Bronchial epithelial cell (primary cell): Measurements from ENCODE around the gene ADAM8. TPM values are rescaled to one million over a fixed set of nuclear protein-coding genes. Genes with fewer than 3 reads are reported as not detected.

Experiments used
- DNase-seq: peaks from one replicate; pipeline ENCODE4 v3.0.0-alpha.2; 2010; ENCODE audit warnings: low read depth
- FAIRE-seq: peaks from 2 replicates; lab custom pipeline; 2011; peaks lifted over from hg19 to GRCh38; lab: Jason Lieb, UNC
- H3K27me3 ChIP-seq: 2 replicates; pipeline ENCODE4 v1.5.1; 2011; ENCODE audit warnings: low read length; ENCODE audit not compliant: control insufficient read depth, insufficient read depth
- H3K36me3 ChIP-seq: 2 replicates; pipeline ENCODE4 v1.5.1; 2011; ENCODE audit warnings: low read length; ENCODE audit not compliant: control insufficient read depth, insufficient read depth
- H3K4me3 ChIP-seq: 2 replicates; pipeline ENCODE4 v1.5.1; 2011; ENCODE audit warnings: mild to moderate bottlenecking, low read depth, low read length, control low read depth
- total RNA-seq: library from RNA; depleted of rRNA; stranded (reverse); fragments of >200 nt; gene quantifications from 2 replicates; pipeline ENCODE4 v1.2.1, GENCODE V29; 2014
- TF ChIP-seq, protein P1 (sequence below): IDR thresholded peaks from 2 replicates; pipeline ENCODE4 v1.5.1; 2011; ENCODE audit warnings: mild to moderate bottlenecking, moderate library complexity, low read length, control low read depth, inconsistent platforms; ENCODE audit not compliant: insufficient read depth, severe bottlenecking

ADAM8 gene
- total RNA-seq, 1 donor from 2014 or later = 34.2 TPM

DNA sequence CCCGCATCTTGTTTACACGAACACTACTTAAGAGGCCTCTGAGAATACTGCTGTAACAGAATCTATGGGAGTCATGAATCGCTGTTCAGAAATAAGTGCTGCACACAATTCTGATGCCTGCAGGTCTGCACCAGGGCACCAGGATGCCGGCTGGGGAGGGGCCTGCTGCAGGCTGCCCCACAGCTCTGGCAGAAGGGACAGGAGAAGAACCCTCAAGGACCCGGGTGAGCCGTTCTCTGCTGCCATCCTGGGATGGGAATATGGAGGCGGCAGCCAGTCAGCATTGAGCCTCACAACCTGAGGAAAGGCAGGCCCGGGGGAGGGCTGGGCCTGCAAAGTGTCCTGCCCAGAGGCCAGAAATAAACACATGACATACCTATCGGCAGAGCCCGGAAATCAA, 20.8 kb upstream of the ADAM8 start:
- FAIRE-seq (no peak), DNase-seq (no peak)
- TF ChIP-seq, protein P1, sequence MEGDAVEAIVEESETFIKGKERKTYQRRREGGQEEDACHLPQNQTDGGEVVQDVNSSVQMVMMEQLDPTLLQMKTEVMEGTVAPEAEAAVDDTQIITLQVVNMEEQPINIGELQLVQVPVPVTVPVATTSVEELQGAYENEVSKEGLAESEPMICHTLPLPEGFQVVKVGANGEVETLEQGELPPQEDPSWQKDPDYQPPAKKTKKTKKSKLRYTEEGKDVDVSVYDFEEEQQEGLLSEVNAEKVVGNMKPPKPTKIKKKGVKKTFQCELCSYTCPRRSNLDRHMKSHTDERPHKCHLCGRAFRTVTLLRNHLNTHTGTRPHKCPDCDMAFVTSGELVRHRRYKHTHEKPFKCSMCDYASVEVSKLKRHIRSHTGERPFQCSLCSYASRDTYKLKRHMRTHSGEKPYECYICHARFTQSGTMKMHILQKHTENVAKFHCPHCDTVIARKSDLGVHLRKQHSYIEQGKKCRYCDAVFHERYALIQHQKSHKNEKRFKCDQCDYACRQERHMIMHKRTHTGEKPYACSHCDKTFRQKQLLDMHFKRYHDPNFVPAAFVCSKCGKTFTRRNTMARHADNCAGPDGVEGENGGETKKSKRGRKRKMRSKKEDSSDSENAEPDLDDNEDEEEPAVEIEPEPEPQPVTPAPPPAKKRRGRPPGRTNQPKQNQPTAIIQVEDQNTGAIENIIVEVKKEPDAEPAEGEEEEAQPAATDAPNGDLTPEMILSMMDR = no peak
- Histone ChIP-seq H3K36me3 (peaks cover 29% of the 10 kb centered on the region), H3K4me3 (no peak overlapping the region), H3K27me3 (no peaks in the 10 kb centered on the region)

DNA sequence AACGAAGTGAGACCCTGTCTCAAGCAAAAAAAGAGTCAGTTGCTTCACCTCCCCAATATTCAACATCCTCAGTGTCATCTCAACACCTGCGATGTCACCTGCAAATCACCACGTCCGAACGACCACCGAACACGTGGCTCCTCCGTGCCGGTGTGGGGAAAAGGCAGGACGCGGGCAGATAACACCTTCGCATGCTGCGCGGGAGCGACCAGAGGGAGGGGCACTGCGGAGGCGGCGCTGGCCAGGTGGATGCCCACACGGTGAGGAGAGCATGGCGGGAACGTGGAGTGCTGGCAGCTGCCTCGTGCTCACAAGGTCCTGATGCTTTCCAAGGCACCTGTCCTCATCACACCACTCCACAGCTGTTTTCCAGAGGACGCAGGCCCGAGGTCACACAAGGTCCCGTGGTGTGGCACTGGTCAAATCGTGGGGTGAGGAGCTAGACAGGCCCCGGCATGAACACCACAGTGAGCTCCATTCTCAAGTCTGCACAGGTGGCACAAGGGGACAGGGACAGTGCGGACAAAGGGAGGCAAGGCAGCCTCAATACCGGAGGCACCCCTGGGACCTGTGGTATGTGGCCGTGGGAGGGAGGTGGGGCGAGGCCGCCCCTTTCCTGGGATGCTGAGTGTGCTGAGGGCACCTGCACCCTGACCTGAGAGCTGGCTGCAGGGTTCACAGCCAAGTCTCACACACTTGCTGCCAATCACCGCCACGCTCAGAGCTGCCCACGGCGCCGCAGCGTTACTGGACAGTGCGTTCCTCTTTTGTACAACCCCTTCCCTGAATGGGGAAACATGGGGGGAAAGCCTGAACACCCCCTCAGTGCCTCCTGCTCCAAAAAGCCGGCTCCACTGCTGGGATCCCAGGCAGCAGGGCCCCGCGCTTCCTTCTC, 19.0 kb upstream of the ADAM8 start:
- no peak for FAIRE-seq
- Histone ChIP-seq H3K36me3 (peaks cover 29% of the 10 kb centered on the region), H3K4me3 (no peak overlapping the region), H3K27me3 (no peaks in the 10 kb centered on the region)
- TF ChIP-seq, protein P1 = no peak
- DNase-seq = no peak

DNA sequence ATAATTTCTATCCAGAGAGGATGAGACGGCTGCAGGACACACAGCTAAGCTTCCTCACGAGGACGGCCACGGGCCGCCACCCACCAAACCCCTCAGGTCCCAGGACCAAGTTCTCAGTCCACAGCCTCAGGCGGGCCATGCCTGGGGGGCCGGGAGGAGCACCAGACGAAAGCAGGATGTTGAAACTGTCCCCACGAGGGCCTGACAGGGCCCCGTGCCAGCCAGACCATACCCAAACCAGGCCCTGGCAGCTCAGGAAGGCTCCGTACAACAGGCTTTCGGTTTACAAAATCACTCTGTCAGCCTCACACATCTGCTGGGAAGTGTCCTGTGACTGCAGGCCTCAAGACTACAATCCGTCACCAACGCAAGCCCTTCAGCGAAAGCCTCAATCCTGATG, 17.5 kb upstream of the ADAM8 start:
- Histone ChIP-seq H3K36me3 (peaks cover 32% of the 10 kb centered on the region), H3K4me3 (no peak overlapping the region), H3K27me3 (no peaks in the 10 kb centered on the region)
- TF ChIP-seq, protein P1 = no peak
- no peak for FAIRE-seq
- no peak for DNase-seq

DNA sequence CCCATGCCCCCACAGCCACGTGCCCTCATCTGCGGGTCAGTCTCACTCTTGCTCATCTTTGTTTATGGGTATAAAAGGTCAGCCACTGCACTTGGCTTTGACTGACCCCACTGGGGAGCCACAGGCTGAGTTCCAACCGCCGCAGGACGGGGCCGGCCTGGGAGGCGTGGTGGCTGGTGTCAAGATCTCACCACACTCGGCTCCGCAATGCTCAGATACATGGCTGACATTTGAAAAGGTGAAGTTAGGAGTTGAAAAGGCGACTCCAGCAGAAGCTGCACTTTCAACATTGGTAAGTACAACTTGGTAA, 17.1 kb upstream of the ADAM8 start:
- peaks cover 31% of the 10 kb centered on the region for H3K36me3 ChIP-seq
- FAIRE-seq = no peak
- TF ChIP-seq, protein P1 = no peak
- no peak for DNase-seq
- H3K4me3 ChIP-seq = no peak overlapping the region
- no peaks in the 10 kb centered on the region for H3K27me3 ChIP-seq

DNA sequence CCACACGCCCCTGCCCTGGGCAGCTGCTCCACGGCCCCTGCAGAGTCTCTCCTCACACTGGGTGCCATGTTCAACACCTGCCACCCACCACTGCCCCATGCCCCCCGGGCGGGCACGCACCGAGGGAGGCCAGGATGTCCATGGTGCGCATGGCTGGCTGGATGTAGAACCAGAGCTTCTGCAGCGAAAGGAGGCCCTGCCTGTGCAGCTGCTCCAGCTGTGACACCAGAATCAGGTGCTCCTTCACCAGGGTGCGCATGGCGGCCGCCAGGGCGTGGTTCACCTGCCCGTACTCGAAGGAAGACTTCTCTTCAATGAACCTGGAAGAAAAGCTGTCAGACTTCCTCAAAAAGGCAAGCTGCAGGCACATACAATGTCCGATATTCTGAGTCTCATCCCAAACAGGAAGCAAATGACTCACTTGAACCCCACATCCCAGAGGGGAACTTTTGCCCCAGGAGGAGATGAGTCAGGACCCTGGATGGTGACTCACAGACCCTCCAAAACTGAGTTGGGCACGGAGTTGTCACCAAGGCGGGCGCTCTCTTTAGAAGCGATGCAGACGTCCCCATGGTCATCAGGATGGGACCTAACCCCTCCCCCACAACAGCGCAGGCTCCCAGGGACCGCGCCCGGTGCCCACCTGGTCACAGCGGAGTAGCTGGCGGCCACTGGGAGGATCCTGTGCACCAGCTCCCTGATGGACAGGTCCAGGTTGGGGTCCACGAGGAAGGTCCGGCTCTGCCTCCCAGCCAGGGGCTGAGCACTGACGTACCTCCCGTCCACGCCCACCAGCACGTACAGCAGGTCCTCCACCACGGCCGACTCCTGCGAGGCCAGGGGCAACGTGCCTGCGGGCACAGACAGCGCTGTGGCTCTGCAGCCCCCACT, 16.5 kb upstream of the ADAM8 start:
- peaks cover 30% of the 10 kb centered on the region for H3K36me3 ChIP-seq
- TF ChIP-seq, protein P1 = no peak

More for the DNA sequence above, 16.5 kb upstream of the ADAM8 start:
- DNase-seq = peak; percentile 90
- no peak for FAIRE-seq
- Histone ChIP-seq H3K4me3 (no peak overlapping the region), H3K27me3 (no peaks in the 10 kb centered on the region)
